H1 (cell line): Measurements from ENCODE around the gene TAX1BP3. TPM values are rescaled to one million over a fixed set of nuclear protein-coding genes. Genes with fewer than 3 reads are reported as not detected.

Experiments used
- BACH1 ChIP-seq: IDR thresholded peaks from 2 replicates; pipeline ENCODE4 v1.6.1; 2012; ENCODE audit warnings: low read length, improper control_type of control experiment
- EZH2 ChIP-seq: fragments of 200-600 bp; sonication (generic); IDR thresholded peaks from 2 replicates; pipeline ENCODE4 v1.7.1; 2012; ENCODE audit warnings: low read depth, mild to moderate bottlenecking, moderate library complexity, low read length, inconsistent platforms; ENCODE audit not compliant: severe bottlenecking
- JUN ChIP-seq: IDR thresholded peaks from 2 replicates; pipeline ENCODE4 v1.6.1; 2011; ENCODE audit warnings: low read depth, mild to moderate bottlenecking, improper control_type of control experiment, low read length
- MAFK ChIP-seq: IDR thresholded peaks from 2 replicates; pipeline ENCODE4 v1.6.1; 2012; ENCODE audit warnings: low read depth, mild to moderate bottlenecking, improper control_type of control experiment, low read length
- RBBP5 ChIP-seq: IDR thresholded peaks from 2 replicates; pipeline ENCODE4 v1.7.1; 2012; ENCODE audit warnings: low read depth, mild to moderate bottlenecking, inconsistent platforms, low read length, moderate library complexity, borderline replicate concordance
- SIN3A ChIP-seq, 2 experiments: IDR thresholded peaks in 1 of 2; conservative IDR thresholded peaks in 1 of 2; 2 replicates each; pipeline ENCODE4 v1.6.1; 2011 to 2012; ENCODE audit warnings: low read length in 2 of 2, improper control_type of control experiment in 1 of 2, low read depth in 1 of 2, mild to moderate bottlenecking in 1 of 2
- SP2 ChIP-seq: IDR thresholded peaks from 2 replicates; pipeline ENCODE4 v1.6.1; 2012; ENCODE audit warnings: mild to moderate bottlenecking, low read length, inconsistent platforms
- TAF7 ChIP-seq: optimal IDR thresholded peaks from 2 replicates; pipeline ENCODE3; 2011; ENCODE audit warnings: low read depth, mild to moderate bottlenecking, inconsistent platforms, low read length, moderate library complexity, borderline replicate concordance
- polyA plus RNA-seq, 7 experiments: library from polyadenylated mRNA; depleted of rRNA in 3 of 7; stranded (reverse) in 5 of 7; unstranded in 2 of 7; fragments of >200 nt in 5 of 7; fragments of 200-250 nt in 2 of 7; gene quantifications; 1 replicate in 5 of 7; 2 replicates in 1 of 7; 4 replicates in 1 of 7; pipeline versions ENCODE4 v1.2.1 to v1.2.3, GENCODE V29; 2011 to 2013; ENCODE audit warnings: missing spikeins in 2 of 7, mixed read lengths in 2 of 7
- total RNA-seq: library from RNA; stranded (reverse); fragmentation: NEBNext Ultra II Directional; extraction: Animal tissue kit (Norgen Biotek cat#: 25700); gene quantifications from 2 replicates; pipeline ENCODE4 v1.2.1, GENCODE V29; 2021
- TF ChIP-seq, protein P1 (sequence below): fragments of 300-600 bp; sonication (generic); IDR thresholded peaks from 2 replicates; pipeline ENCODE4 v1.7.1; 2012; ENCODE audit warnings: low read length, moderate library complexity, mild to moderate bottlenecking, inconsistent platforms; ENCODE audit not compliant: insufficient replicate concordance
- TF ChIP-seq, protein P2 (sequence below): IDR thresholded peaks from 2 replicates; pipeline ENCODE4 v1.6.1; 2012; ENCODE audit warnings: low read length, inconsistent platforms

Gene TAX1BP3
- total and polyA plus RNA-seq, 2 of the 8 experiments (the other 6 are each of a cell fraction or from before 2014, with no cell fraction given): 65.3 to 81.8 TPM

GRCh38 chr17:3672571-3672970, 4.2 kb upstream of the TAX1BP3 start (continued):
- TF ChIP-seq, protein P1, sequence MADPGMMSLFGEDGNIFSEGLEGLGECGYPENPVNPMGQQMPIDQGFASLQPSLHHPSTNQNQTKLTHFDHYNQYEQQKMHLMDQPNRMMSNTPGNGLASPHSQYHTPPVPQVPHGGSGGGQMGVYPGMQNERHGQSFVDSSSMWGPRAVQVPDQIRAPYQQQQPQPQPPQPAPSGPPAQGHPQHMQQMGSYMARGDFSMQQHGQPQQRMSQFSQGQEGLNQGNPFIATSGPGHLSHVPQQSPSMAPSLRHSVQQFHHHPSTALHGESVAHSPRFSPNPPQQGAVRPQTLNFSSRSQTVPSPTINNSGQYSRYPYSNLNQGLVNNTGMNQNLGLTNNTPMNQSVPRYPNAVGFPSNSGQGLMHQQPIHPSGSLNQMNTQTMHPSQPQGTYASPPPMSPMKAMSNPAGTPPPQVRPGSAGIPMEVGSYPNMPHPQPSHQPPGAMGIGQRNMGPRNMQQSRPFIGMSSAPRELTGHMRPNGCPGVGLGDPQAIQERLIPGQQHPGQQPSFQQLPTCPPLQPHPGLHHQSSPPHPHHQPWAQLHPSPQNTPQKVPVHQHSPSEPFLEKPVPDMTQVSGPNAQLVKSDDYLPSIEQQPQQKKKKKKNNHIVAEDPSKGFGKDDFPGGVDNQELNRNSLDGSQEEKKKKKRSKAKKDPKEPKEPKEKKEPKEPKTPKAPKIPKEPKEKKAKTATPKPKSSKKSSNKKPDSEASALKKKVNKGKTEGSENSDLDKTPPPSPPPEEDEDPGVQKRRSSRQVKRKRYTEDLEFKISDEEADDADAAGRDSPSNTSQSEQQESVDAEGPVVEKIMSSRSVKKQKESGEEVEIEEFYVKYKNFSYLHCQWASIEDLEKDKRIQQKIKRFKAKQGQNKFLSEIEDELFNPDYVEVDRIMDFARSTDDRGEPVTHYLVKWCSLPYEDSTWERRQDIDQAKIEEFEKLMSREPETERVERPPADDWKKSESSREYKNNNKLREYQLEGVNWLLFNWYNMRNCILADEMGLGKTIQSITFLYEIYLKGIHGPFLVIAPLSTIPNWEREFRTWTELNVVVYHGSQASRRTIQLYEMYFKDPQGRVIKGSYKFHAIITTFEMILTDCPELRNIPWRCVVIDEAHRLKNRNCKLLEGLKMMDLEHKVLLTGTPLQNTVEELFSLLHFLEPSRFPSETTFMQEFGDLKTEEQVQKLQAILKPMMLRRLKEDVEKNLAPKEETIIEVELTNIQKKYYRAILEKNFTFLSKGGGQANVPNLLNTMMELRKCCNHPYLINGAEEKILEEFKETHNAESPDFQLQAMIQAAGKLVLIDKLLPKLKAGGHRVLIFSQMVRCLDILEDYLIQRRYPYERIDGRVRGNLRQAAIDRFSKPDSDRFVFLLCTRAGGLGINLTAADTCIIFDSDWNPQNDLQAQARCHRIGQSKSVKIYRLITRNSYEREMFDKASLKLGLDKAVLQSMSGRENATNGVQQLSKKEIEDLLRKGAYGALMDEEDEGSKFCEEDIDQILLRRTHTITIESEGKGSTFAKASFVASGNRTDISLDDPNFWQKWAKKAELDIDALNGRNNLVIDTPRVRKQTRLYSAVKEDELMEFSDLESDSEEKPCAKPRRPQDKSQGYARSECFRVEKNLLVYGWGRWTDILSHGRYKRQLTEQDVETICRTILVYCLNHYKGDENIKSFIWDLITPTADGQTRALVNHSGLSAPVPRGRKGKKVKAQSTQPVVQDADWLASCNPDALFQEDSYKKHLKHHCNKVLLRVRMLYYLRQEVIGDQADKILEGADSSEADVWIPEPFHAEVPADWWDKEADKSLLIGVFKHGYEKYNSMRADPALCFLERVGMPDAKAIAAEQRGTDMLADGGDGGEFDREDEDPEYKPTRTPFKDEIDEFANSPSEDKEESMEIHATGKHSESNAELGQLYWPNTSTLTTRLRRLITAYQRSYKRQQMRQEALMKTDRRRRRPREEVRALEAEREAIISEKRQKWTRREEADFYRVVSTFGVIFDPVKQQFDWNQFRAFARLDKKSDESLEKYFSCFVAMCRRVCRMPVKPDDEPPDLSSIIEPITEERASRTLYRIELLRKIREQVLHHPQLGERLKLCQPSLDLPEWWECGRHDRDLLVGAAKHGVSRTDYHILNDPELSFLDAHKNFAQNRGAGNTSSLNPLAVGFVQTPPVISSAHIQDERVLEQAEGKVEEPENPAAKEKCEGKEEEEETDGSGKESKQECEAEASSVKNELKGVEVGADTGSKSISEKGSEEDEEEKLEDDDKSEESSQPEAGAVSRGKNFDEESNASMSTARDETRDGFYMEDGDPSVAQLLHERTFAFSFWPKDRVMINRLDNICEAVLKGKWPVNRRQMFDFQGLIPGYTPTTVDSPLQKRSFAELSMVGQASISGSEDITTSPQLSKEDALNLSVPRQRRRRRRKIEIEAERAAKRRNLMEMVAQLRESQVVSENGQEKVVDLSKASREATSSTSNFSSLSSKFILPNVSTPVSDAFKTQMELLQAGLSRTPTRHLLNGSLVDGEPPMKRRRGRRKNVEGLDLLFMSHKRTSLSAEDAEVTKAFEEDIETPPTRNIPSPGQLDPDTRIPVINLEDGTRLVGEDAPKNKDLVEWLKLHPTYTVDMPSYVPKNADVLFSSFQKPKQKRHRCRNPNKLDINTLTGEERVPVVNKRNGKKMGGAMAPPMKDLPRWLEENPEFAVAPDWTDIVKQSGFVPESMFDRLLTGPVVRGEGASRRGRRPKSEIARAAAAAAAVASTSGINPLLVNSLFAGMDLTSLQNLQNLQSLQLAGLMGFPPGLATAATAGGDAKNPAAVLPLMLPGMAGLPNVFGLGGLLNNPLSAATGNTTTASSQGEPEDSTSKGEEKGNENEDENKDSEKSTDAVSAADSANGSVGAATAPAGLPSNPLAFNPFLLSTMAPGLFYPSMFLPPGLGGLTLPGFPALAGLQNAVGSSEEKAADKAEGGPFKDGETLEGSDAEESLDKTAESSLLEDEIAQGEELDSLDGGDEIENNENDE: no peak
- no peak for TF ChIP-seq SP2
- no peak for TF ChIP-seq EZH2
- TF ChIP-seq RBBP5: no peak
- no peak for TF ChIP-seq MAFK
- TF ChIP-seq TAF7: no peak
- TF ChIP-seq BACH1: no peak
- TF ChIP-seq SIN3A (conservative IDR thresholded peaks at IDR 0.05 in 1 of 2, IDR thresholded peaks at IDR 0.05 in 1 of 2; ENCODE audit: low read depth in 1 of 2, low read length in 2 of 2): no peak
- no peak for TF ChIP-seq JUN
- TF ChIP-seq, protein P2, sequence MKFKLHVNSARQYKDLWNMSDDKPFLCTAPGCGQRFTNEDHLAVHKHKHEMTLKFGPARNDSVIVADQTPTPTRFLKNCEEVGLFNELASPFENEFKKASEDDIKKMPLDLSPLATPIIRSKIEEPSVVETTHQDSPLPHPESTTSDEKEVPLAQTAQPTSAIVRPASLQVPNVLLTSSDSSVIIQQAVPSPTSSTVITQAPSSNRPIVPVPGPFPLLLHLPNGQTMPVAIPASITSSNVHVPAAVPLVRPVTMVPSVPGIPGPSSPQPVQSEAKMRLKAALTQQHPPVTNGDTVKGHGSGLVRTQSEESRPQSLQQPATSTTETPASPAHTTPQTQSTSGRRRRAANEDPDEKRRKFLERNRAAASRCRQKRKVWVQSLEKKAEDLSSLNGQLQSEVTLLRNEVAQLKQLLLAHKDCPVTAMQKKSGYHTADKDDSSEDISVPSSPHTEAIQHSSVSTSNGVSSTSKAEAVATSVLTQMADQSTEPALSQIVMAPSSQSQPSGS: no peak
